ENCODE data around the gene ZBTB7C.

ZBTB7C gene

DNA sequence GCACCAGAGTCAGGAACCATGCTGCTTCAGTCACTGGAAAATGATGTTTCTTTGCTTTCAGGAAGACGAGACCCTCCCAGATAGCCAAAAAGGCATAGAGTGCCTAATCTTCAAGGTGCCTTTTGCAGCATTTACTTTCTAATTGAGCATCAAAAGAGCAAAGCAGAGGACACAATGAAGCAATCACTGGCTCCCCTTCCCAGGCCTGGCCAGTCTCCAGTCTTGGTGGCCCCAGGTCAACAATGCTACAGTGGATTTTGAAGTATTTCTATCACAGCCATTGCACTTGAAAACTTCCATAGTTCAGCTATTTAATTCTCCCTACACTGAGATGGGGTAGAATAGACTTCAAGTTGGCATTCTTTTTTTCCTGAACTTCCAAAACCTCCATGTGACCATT is 15.4 kb downstream of the ZBTB7C start:
- TF ChIP-seq FOXA1 (IDR thresholded peaks at IDR 0.05) (no peak), FOXK2 (IDR thresholded peaks at IDR 0.05) (no peak), BHLHE40 (IDR thresholded peaks at IDR 0.05; ENCODE audit: borderline replicate concordance) (no peak), SUZ12 (IDR thresholded peaks at IDR 0.05) (no peak), NFRKB (IDR thresholded peaks at IDR 0.05) (no peak), FOXM1 (IDR thresholded peaks at IDR 0.05; ENCODE audit: borderline replicate concordance) (no peak), LEF1 (IDR thresholded peaks at IDR 0.05; ENCODE audit: borderline replicate concordance) (no peak)
- ChIA-PET POLR2A (no interaction called here), CTCF (no interaction called here)
- DNase-seq (ENCODE audit: extremely low spot score): no peak

DNA sequence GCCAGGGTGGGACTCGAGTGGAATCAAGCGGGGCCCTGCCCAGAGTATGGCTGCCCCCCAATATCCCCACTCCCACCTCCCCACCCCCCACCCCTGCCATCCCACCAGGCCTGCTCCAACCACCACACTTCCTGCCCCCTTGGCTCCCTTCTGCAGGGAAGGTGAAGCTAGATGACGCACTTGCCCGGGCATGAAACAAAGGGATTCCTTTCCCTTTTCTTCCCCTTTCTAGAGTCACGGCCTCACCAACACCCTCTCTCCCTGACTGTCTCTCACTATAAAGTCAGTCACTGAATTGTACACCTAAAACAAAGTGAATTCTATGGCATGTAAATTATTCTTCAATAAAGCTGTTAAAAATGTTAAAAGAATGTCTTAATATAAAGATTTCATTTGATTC is 16.0 kb downstream of the ZBTB7C start:
- CTCF ChIA-PET: no interaction called here
- POLR2A ChIA-PET: no interaction called here
- no peak for TF ChIP-seq ELF4 (IDR thresholded peaks at IDR 0.05)
- no peak for TF ChIP-seq L3MBTL2 (conservative IDR thresholded peaks at IDR 0.05)
- TF ChIP-seq HDGF (IDR thresholded peaks at IDR 0.05; ENCODE audit: borderline replicate concordance): no peak
- TF ChIP-seq PKNOX1 (IDR thresholded peaks at IDR 0.05): no peak
- no peak for TF ChIP-seq CTBP1 (IDR thresholded peaks at IDR 0.05; ENCODE audit: borderline replicate concordance)
- no peak for TF ChIP-seq BHLHE40 (IDR thresholded peaks at IDR 0.05; ENCODE audit: borderline replicate concordance)
- TF ChIP-seq ZNF384 (IDR thresholded peaks at IDR 0.05): no peak
- no peak for TF ChIP-seq NFRKB (IDR thresholded peaks at IDR 0.05)
- no peak for TF ChIP-seq SUZ12 (IDR thresholded peaks at IDR 0.05)
- no peak for TF ChIP-seq SP1 (IDR thresholded peaks at IDR 0.05)
- no peak for TF ChIP-seq FOXA1 (IDR thresholded peaks at IDR 0.05)
- TF ChIP-seq LEF1 (IDR thresholded peaks at IDR 0.05; ENCODE audit: borderline replicate concordance): no peak
- TF ChIP-seq FOXM1 (IDR thresholded peaks at IDR 0.05; ENCODE audit: borderline replicate concordance): no peak
- no peak for TF ChIP-seq FOXK2 (IDR thresholded peaks at IDR 0.05)
- no peak for TF ChIP-seq ARNT (IDR thresholded peaks at IDR 0.05)
- no peak for DNase-seq (ENCODE audit: extremely low spot score)

DNA sequence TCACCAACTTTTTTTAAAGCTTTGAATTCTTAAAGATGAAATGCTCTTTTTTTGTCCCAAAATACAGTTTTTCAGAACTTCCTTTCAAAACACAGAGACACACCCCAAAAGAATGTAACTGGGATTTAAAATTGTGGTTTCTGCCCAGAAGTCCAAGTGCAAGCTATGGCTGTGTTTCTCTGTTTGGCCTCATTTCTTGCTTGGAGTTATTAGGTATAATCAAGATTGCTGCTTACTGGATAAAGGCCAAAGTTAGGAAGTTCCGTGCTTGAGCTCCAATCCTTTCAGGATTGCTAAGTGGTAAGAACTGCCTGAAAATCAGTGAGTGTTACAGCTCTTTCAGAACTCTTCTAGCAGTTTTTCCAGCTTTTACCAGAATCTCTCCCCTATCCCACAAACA is 16.9 kb downstream of the ZBTB7C start:
- TF ChIP-seq SP1 (IDR thresholded peaks at IDR 0.05) (no peak), TARDBP (IDR thresholded peaks at IDR 0.05) (no peak), L3MBTL2 (conservative IDR thresholded peaks at IDR 0.05) (no peak), ARNT (IDR thresholded peaks at IDR 0.05) (no peak), LEF1 (IDR thresholded peaks at IDR 0.05; ENCODE audit: borderline replicate concordance) (no peak), FOXK2 (IDR thresholded peaks at IDR 0.05) (no peak), NFRKB (IDR thresholded peaks at IDR 0.05) (no peak), SUZ12 (IDR thresholded peaks at IDR 0.05) (no peak), FOXA1 (IDR thresholded peaks at IDR 0.05) (no peak)
- POLR2A ChIA-PET: no interaction called here
- DNase-seq (ENCODE audit: extremely low spot score): no peak
- CTCF ChIA-PET: interaction anchor here (0.7 kb wide), 1 partner anchor 370 kb away, joined by 4 read pairs; no protein-coding TSS in a partner anchor

- POLR2A ChIA-PET: no interaction called here
- CTCF ChIA-PET: interaction anchor here (0.6 to 0.7 kb wide), 2 partner anchors 96 to 370 kb away, joined by 4 read pairs; no protein-coding TSS in a partner anchor
Measured at GRCh38 chr18:48391868-48392267, 17.3 kb downstream of the ZBTB7C start.

GRCh38 chr18:48390641-48391040 is 18.5 kb downstream of the ZBTB7C start:
- ChIA-PET CTCF (interaction anchor here (0.6 kb wide), 2 partner anchors 36 to 393 kb away, joined by 3 read pairs; no protein-coding TSS in a partner anchor), POLR2A (no interaction called here)
- TF ChIP-seq NFRKB (IDR thresholded peaks at IDR 0.05): no peak
- TF ChIP-seq HDGF (IDR thresholded peaks at IDR 0.05; ENCODE audit: borderline replicate concordance): no peak
- no peak for TF ChIP-seq FOXM1 (IDR thresholded peaks at IDR 0.05; ENCODE audit: borderline replicate concordance)
- no peak for TF ChIP-seq SP1 (IDR thresholded peaks at IDR 0.05)
- no peak for TF ChIP-seq SUZ12 (IDR thresholded peaks at IDR 0.05)
- TF ChIP-seq CTBP1 (IDR thresholded peaks at IDR 0.05; ENCODE audit: borderline replicate concordance): no peak
- TF ChIP-seq TARDBP (IDR thresholded peaks at IDR 0.05): no peak
- TF ChIP-seq BHLHE40 (IDR thresholded peaks at IDR 0.05; ENCODE audit: borderline replicate concordance): no peak
- no peak for TF ChIP-seq ARNT (IDR thresholded peaks at IDR 0.05)
- no peak for TF ChIP-seq FOXK2 (IDR thresholded peaks at IDR 0.05)
- no peak for TF ChIP-seq FOXA1 (IDR thresholded peaks at IDR 0.05)
- TF ChIP-seq PKNOX1 (IDR thresholded peaks at IDR 0.05): no peak
- no peak for TF ChIP-seq ZNF384 (IDR thresholded peaks at IDR 0.05)
- TF ChIP-seq LEF1 (IDR thresholded peaks at IDR 0.05; ENCODE audit: borderline replicate concordance): no peak
- no peak for TF ChIP-seq L3MBTL2 (conservative IDR thresholded peaks at IDR 0.05)
- no peak for TF ChIP-seq ELF4 (IDR thresholded peaks at IDR 0.05)
- DNase-seq (ENCODE audit: extremely low spot score): no peak

More at GRCh38 chr18:48391868-48392267, 17.3 kb downstream of the ZBTB7C start:
- TF ChIP-seq FOXM1 (IDR thresholded peaks at IDR 0.05; ENCODE audit: borderline replicate concordance) (no peak), HDGF (IDR thresholded peaks at IDR 0.05; ENCODE audit: borderline replicate concordance) (no peak), ZNF384 (IDR thresholded peaks at IDR 0.05) (no peak), L3MBTL2 (conservative IDR thresholded peaks at IDR 0.05) (no peak), SP1 (IDR thresholded peaks at IDR 0.05) (no peak), PKNOX1 (IDR thresholded peaks at IDR 0.05) (no peak), SUZ12 (IDR thresholded peaks at IDR 0.05) (no peak), TARDBP (IDR thresholded peaks at IDR 0.05) (no peak), CTBP1 (IDR thresholded peaks at IDR 0.05; ENCODE audit: borderline replicate concordance) (no peak), LEF1 (IDR thresholded peaks at IDR 0.05; ENCODE audit: borderline replicate concordance) (no peak), ELF4 (IDR thresholded peaks at IDR 0.05) (no peak), FOXK2 (IDR thresholded peaks at IDR 0.05) (no peak), ARNT (IDR thresholded peaks at IDR 0.05) (no peak)
- DNase-seq (ENCODE audit: extremely low spot score): no peak

DNA sequence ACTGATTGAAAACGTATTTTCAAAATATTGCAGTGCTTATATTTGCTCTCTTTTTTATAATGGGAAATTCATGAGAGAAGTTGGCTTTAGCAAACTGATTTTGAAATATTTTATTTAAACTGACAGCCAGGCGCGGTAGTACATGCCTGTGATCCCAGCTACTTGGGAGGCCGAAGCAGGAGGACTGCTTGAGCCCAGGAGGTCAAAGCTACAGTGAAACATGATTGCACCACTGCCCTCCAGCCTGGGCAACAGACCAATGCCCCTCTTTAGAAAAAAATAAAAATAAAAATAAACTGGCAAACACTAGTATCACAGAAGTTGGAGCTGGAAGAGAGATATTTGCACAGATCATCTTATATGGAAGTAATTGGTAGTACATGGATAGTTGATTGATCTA is 20.7 kb downstream of the ZBTB7C start:
- POLR2A ChIA-PET: no interaction called here
- CTCF ChIA-PET: no interaction called here
- DNase-seq (ENCODE audit: extremely low spot score): no peak
- TF ChIP-seq ELF4 (IDR thresholded peaks at IDR 0.05) (no peak), FOXK2 (IDR thresholded peaks at IDR 0.05) (no peak), ARNT (IDR thresholded peaks at IDR 0.05) (no peak), SP1 (IDR thresholded peaks at IDR 0.05) (no peak), BHLHE40 (IDR thresholded peaks at IDR 0.05; ENCODE audit: borderline replicate concordance) (no peak), SUZ12 (IDR thresholded peaks at IDR 0.05) (no peak), FOXA1 (IDR thresholded peaks at IDR 0.05) (no peak), NFRKB (IDR thresholded peaks at IDR 0.05) (no peak), HDGF (IDR thresholded peaks at IDR 0.05; ENCODE audit: borderline replicate concordance) (no peak), LEF1 (IDR thresholded peaks at IDR 0.05; ENCODE audit: borderline replicate concordance) (no peak), FOXM1 (IDR thresholded peaks at IDR 0.05; ENCODE audit: borderline replicate concordance) (no peak), TARDBP (IDR thresholded peaks at IDR 0.05) (no peak), L3MBTL2 (conservative IDR thresholded peaks at IDR 0.05) (no peak), ZNF384 (IDR thresholded peaks at IDR 0.05) (no peak), PKNOX1 (IDR thresholded peaks at IDR 0.05) (no peak)
